Neural cell (in vitro differentiated cells): ENCODE results near the gene XXYLT1. TPM values are rescaled to one million over a fixed set of nuclear protein-coding genes. Genes with fewer than 3 reads are reported as not detected.

ENCODE experiments used
- H2AFZ ChIP-seq: fragments of 200-600, 300-800 bp; sonication (generic), shearing (Covaris generic); 2 replicates; pipeline ENCODE4 v1.6.0; 2014; ENCODE audit warnings: low read depth, mild to moderate bottlenecking, antibody characterized with exemption, low read length, moderate library complexity
- H3F3A ChIP-seq: fragments of 200-600 bp; shearing (Covaris generic); 2 replicates; pipeline ENCODE4 v1.6.1; 2016; ENCODE audit warnings: mild to moderate bottlenecking, moderate library complexity, mixed read lengths, antibody characterized with exemption, low read length; ENCODE audit not compliant: insufficient read depth, poor library complexity, severe bottlenecking
- H3K27ac ChIP-seq: fragments of 200-600, 300-800 bp; sonication (generic), shearing (Covaris generic); 2 replicates; pipeline ENCODE4 v1.5.1; 2014; ENCODE audit warnings: mild to moderate bottlenecking, low read length, moderate library complexity
- H3K27me3 ChIP-seq: fragments of 300-800, 200-600 bp; sonication (generic), shearing (Covaris generic); 2 replicates; pipeline ENCODE4 v1.6.0; 2014; ENCODE audit warnings: mild to moderate bottlenecking, low read depth, low read length, moderate library complexity; ENCODE audit not compliant: insufficient read depth
- H3K36me3 ChIP-seq: fragments of 300-800, 200-600 bp; sonication (generic), shearing (Covaris generic); 2 replicates; pipeline ENCODE4 v1.5.1; 2014; ENCODE audit warnings: mild to moderate bottlenecking, antibody characterized with exemption, low read length, moderate library complexity; ENCODE audit not compliant: insufficient read depth
- H3K4me2 ChIP-seq: fragments of 300-800, 200-600 bp; sonication (generic), shearing (Covaris generic); 2 replicates; pipeline ENCODE4 v1.6.0; 2014; ENCODE audit warnings: mild to moderate bottlenecking, low read length
- H3K4me3 ChIP-seq: fragments of 300-800, 200-600 bp; sonication (generic), shearing (Covaris generic); 2 replicates; pipeline ENCODE4 v1.5.1; 2014; ENCODE audit warnings: mild to moderate bottlenecking, low read length, moderate library complexity
- H3K79me2 ChIP-seq: fragments of 200-600 bp; shearing (Covaris generic); replicated peaks from 2 replicates; pipeline ENCODE4 v1.6.0; 2014; ENCODE audit warnings: mild to moderate bottlenecking, low read length, moderate library complexity; ENCODE audit not compliant: insufficient read depth
- H3K9ac ChIP-seq: fragments of 300-800, 200-600 bp; sonication (generic), shearing (Covaris generic); 2 replicates; pipeline ENCODE4 v1.6.1; 2016; ENCODE audit warnings: mild to moderate bottlenecking, low read length, mixed read lengths
- H3K9me2 ChIP-seq: fragments of 200-600 bp; shearing (Covaris generic); 2 replicates; pipeline ENCODE4 v1.6.1; 2016; ENCODE audit warnings: mild to moderate bottlenecking, low read length, mixed read lengths; ENCODE audit not compliant: insufficient read depth
- H3K9me3 ChIP-seq: fragments of 200-600, 300-800 bp; sonication (generic), shearing (Covaris generic); 2 replicates; pipeline ENCODE4 v1.6.1; 2016; ENCODE audit warnings: mild to moderate bottlenecking, mixed run types, low read length, moderate library complexity, mixed read lengths
- H4K20me1 ChIP-seq: fragments of 200-600 bp; shearing (Covaris generic); 2 replicates; pipeline ENCODE4 v1.6.1; 2016; ENCODE audit warnings: mild to moderate bottlenecking, mixed run types; ENCODE audit not compliant: insufficient read depth
- EP300 ChIP-seq: fragments of 450-650 bp; conservative IDR thresholded peaks from 2 replicates; pipeline ENCODE4 v1.6.1; 2014; ENCODE audit warnings: antibody characterized with exemption, mild to moderate bottlenecking, moderate library complexity; ENCODE audit not compliant: poor library complexity, severe bottlenecking
- EZH2 ChIP-seq: fragments of 200-600, 300-800 bp; shearing (Covaris generic), sonication (generic); IDR thresholded peaks from 2 replicates; pipeline ENCODE4 v1.6.1; 2014; ENCODE audit warnings: antibody characterized with exemption, low read length, borderline replicate concordance, mild to moderate bottlenecking; ENCODE audit not compliant: insufficient read depth, poor library complexity, severe bottlenecking
- MXI1 ChIP-seq: fragments of 450-650 bp; conservative IDR thresholded peaks from 2 replicates; pipeline ENCODE4 v1.6.1; 2014; ENCODE audit warnings: antibody characterized with exemption, mild to moderate bottlenecking; ENCODE audit not compliant: poor library complexity, severe bottlenecking
- POLR2AphosphoS5 ChIP-seq: IDR thresholded peaks from 2 replicates; pipeline ENCODE4 v1.6.1; 2012
- RAD21 ChIP-seq: fragments of 450-650 bp; conservative IDR thresholded peaks from 2 replicates; pipeline ENCODE4 v1.6.1; 2014; ENCODE audit warnings: antibody characterized with exemption, mild to moderate bottlenecking, moderate library complexity
- SMC3 ChIP-seq: fragments of 450-650 bp; conservative IDR thresholded peaks from 2 replicates; pipeline ENCODE4 v1.6.1; 2014; ENCODE audit warnings: antibody characterized with exemption, mild to moderate bottlenecking, moderate library complexity; ENCODE audit not compliant: poor library complexity
- TAF1 ChIP-seq: IDR thresholded peaks from 2 replicates; pipeline ENCODE4 v1.6.1; 2012; ENCODE audit warnings: low read depth
- polyA plus RNA-seq: library from polyadenylated mRNA; depleted of rRNA; stranded (reverse); fragments of >200 nt; gene quantifications from 2 replicates; pipeline ENCODE4 v1.2.3, GENCODE V29; 2014
- TF ChIP-seq, protein P1 (sequence below): fragments of 450-650 bp; IDR thresholded peaks from 2 replicates; pipeline ENCODE4 v1.5.1; 2014; ENCODE audit warnings: antibody characterized with exemption, mild to moderate bottlenecking, moderate library complexity; ENCODE audit not compliant: poor library complexity, severe bottlenecking
- TF ChIP-seq, protein P2 (sequence below): IDR thresholded peaks from 2 replicates; pipeline ENCODE4 v1.6.1; 2012; ENCODE audit warnings: borderline replicate concordance

The XXYLT1 gene
- polyA plus RNA-seq, 1 donor from 2014 or later, result 25.4 TPM

DNA sequence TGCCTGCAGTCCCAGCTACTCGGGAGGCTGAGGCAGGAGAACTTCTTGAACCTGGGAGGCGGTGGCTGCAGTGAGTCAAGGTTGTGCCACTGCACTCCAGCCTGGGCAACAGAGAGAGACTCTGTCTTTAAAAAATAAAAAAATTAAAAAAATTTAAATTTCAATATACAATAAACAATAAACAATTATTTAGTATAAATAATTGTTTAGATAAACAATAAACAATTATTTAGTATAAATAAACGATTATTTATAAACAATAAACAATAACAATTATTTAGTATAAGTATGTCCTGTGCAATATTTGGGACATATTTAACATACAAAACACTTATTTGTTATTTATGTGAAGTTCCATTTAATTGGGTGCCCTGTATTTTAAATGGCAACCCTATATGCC is 119.6 kb downstream of the XXYLT1 start:
- no peak overlapping the region for H2AFZ ChIP-seq
- H3K9me2 ChIP-seq, result no peaks in the 10 kb centered on the region
- no peaks in the 10 kb centered on the region for H4K20me1 ChIP-seq
- no peaks in the 10 kb centered on the region for H3K36me3 ChIP-seq
- H3K27ac ChIP-seq, result no peak overlapping the region
- H3K27me3 ChIP-seq, result no peaks in the 10 kb centered on the region
- H3K9me3 ChIP-seq, result no peaks in the 10 kb centered on the region
- no peak overlapping the region for H3K9ac ChIP-seq
- H3F3A ChIP-seq, result no peaks in the 10 kb centered on the region
- no peak overlapping the region for H3K4me2 ChIP-seq
- TF ChIP-seq RAD21, result no peak
- no peak for TF ChIP-seq EZH2
- TF ChIP-seq, protein P1, sequence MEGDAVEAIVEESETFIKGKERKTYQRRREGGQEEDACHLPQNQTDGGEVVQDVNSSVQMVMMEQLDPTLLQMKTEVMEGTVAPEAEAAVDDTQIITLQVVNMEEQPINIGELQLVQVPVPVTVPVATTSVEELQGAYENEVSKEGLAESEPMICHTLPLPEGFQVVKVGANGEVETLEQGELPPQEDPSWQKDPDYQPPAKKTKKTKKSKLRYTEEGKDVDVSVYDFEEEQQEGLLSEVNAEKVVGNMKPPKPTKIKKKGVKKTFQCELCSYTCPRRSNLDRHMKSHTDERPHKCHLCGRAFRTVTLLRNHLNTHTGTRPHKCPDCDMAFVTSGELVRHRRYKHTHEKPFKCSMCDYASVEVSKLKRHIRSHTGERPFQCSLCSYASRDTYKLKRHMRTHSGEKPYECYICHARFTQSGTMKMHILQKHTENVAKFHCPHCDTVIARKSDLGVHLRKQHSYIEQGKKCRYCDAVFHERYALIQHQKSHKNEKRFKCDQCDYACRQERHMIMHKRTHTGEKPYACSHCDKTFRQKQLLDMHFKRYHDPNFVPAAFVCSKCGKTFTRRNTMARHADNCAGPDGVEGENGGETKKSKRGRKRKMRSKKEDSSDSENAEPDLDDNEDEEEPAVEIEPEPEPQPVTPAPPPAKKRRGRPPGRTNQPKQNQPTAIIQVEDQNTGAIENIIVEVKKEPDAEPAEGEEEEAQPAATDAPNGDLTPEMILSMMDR, result no peak
- no peak for TF ChIP-seq POLR2AphosphoS5
- no peak for TF ChIP-seq EP300
- no peak for TF ChIP-seq MXI1
- no peak for TF ChIP-seq SMC3
- TF ChIP-seq, protein P2, sequence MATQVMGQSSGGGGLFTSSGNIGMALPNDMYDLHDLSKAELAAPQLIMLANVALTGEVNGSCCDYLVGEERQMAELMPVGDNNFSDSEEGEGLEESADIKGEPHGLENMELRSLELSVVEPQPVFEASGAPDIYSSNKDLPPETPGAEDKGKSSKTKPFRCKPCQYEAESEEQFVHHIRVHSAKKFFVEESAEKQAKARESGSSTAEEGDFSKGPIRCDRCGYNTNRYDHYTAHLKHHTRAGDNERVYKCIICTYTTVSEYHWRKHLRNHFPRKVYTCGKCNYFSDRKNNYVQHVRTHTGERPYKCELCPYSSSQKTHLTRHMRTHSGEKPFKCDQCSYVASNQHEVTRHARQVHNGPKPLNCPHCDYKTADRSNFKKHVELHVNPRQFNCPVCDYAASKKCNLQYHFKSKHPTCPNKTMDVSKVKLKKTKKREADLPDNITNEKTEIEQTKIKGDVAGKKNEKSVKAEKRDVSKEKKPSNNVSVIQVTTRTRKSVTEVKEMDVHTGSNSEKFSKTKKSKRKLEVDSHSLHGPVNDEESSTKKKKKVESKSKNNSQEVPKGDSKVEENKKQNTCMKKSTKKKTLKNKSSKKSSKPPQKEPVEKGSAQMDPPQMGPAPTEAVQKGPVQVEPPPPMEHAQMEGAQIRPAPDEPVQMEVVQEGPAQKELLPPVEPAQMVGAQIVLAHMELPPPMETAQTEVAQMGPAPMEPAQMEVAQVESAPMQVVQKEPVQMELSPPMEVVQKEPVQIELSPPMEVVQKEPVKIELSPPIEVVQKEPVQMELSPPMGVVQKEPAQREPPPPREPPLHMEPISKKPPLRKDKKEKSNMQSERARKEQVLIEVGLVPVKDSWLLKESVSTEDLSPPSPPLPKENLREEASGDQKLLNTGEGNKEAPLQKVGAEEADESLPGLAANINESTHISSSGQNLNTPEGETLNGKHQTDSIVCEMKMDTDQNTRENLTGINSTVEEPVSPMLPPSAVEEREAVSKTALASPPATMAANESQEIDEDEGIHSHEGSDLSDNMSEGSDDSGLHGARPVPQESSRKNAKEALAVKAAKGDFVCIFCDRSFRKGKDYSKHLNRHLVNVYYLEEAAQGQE, result no peak
- TF ChIP-seq TAF1, result no peak
- H3K4me3 ChIP-seq, result no peak overlapping the region
- H3K79me2 ChIP-seq, result no peaks in the 10 kb centered on the region

DNA sequence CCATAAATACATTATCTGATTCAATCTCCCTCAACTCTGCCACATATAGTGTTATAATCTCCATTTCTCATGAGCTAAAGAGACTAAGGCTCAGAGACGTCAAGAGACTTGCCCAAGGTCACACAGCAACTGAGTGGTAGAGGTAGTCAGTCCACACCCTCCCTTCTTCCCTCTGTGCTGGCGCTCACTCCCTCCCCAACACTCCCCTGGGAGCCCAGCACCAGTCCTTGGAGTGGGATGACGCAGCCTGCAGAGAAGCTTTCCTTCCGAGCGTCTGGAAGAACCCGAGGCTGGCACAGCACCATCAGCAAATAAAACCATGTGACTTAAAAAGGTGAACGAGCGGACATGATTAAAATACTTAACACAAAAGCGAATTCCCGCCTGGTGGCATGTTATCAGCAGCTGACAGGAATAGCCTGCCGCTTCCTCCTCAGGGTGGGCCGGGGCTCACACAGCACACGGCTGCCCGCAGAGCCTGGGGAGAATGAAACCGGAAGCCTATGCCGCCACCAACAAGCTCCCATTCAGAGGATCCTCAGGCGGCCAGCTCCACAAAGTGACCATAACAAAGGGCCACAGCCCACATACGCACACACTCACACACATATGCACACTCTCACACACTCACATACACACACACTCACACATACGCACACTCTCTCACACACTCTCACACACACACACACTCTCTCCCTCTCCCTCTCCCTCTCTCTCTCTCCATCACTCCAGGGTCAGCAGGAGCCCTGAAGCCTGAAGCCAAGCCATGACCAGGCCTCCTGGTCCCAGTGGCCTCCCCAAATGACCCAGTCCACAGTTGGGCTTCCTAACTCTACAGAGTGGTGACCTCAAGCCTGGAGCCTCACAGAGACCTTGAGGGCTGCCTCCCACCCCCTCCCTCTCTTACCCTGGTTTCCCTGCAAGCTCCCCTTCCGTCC is 120.5 kb downstream of the XXYLT1 start:
- no peak overlapping the region for H3K27ac ChIP-seq
- no peak overlapping the region for H3K9ac ChIP-seq
- no peaks in the 10 kb centered on the region for H3K9me2 ChIP-seq
- H3K4me3 ChIP-seq, result no peak overlapping the region
- no peaks in the 10 kb centered on the region for H3K36me3 ChIP-seq
- H3K79me2 ChIP-seq, result no peaks in the 10 kb centered on the region
- no peaks in the 10 kb centered on the region for H4K20me1 ChIP-seq
- H3K4me2 ChIP-seq, result no peak overlapping the region
- H3K27me3 ChIP-seq, result no peaks in the 10 kb centered on the region
- no peak for TF ChIP-seq MXI1
- no peak for TF ChIP-seq POLR2AphosphoS5
- no peak for TF ChIP-seq TAF1
- TF ChIP-seq RAD21, result no peak
- TF ChIP-seq SMC3, result no peak
- TF ChIP-seq EZH2, result no peak
- TF ChIP-seq, protein P1, result no peak
- TF ChIP-seq EP300, result no peak
- TF ChIP-seq, protein P2, result no peak
- no peaks in the 10 kb centered on the region for H3F3A ChIP-seq
- no peak overlapping the region for H2AFZ ChIP-seq
- H3K9me3 ChIP-seq, result no peaks in the 10 kb centered on the region
